DOHH2 (cell line): Measurements from ENCODE around the gene RNASEH2C.

Experiments
- CTCF ChIP-seq: fragments of 200-600 bp; sonication (generic); IDR thresholded peaks from one replicate; pipeline ENCODE4 v1.5.1; 2014; ENCODE audit warnings: antibody characterized with exemption, mild to moderate bottlenecking, low read depth, low read length; ENCODE audit not compliant: poor library complexity, severe bottlenecking
- EZH2phosphoT487 ChIP-seq: fragments of 200-600 bp; sonication (generic); IDR thresholded peaks from 2 replicates; pipeline ENCODE4 v1.6.1; 2017; ENCODE audit warnings: borderline replicate concordance, mild to moderate bottlenecking, antibody characterized with exemption, low read length, moderate library complexity, mixed read lengths

GRCh38 chr11:65711785-65712632 is 8.6 kb downstream of the RNASEH2C start, which contains the start of gene KAT5:
- TF ChIP-seq CTCF (peak; percentile 87), EZH2phosphoT487 (no peak)
